GM12878 (cell line): ENCODE results near the gene APOBEC3H. TPM values are rescaled to one million over a fixed set of nuclear protein-coding genes. Genes with fewer than 3 reads are reported as not detected.
"Not testable (repeated sequence)": the region's sequence is repeated elsewhere in the genome, so short reads cannot be mapped to it uniquely, and the experiment has no call there.

Source experiments
- ATAC-seq: fragments of 200-7000 bp; cut with Tn5 transposase; 3 replicates; pipeline ENCODE4 v1.9.1; 2020; ENCODE audit warnings: mild to moderate bottlenecking, moderate library complexity
- BruUV-seq: library from RNA; stranded (reverse); fragments of 400-500 nt; replicated peaks from 2 replicates; lab custom pipeline; 2021; lab: Mats Ljungman, UMichigan
- CTCF ChIA-PET: fragments of 300-600 bp; sonication (Branson Sonifier 250); formaldehyde crosslinking; extraction: SDS; loops from one replicate; lab custom pipeline; 2021; ENCODE audit warnings: inconsistent platforms; lab: Yijun Ruan, JAX
- POLR2A ChIA-PET: fragments of 350-600 bp; formaldehyde crosslinking; extraction: SDS; loops from one replicate; lab custom pipeline; 2021; ENCODE audit warnings: inconsistent platforms; lab: Charles Lee
- RAD21 ChIA-PET: fragments of 300-600 bp; sonication (Branson Sonifier 250); formaldehyde crosslinking; loops from one replicate; lab custom pipeline; 2023; ENCODE audit warnings: antibody characterized with exemption; ENCODE audit not compliant: unreplicated experiment; lab: Charles Lee
- SMC1A ChIA-PET: fragments of 300-600 bp; sonication (Branson Sonifier 250); formaldehyde crosslinking; loops from one replicate; lab custom pipeline; 2023; ENCODE audit not compliant: unreplicated experiment, uncharacterized antibody; lab: Charles Lee
- DNase-seq: peaks from one replicate; pipeline ENCODE4 v3.0.0-alpha.2; 2011; ENCODE audit warnings: low read depth, low spot score
- FAIRE-seq: peaks from 3 replicates; lab custom pipeline; 2011; peaks lifted over from hg19 to GRCh38; lab: Jason Lieb, UNC
- H2AFZ ChIP-seq: 2 replicates; pipeline ENCODE4 v1.6.0; 2011; ENCODE audit warnings: low read depth, low read length, control low read depth; ENCODE audit not compliant: control insufficient read depth
- H3K27ac ChIP-seq: 2 replicates; pipeline ENCODE4 v1.5.1; 2011; ENCODE audit warnings: control low read depth; ENCODE audit not compliant: control insufficient read depth, insufficient read depth
- H3K27me3 ChIP-seq, 2 experiments: replicated peaks in 1 of 2; 2 replicates each; pipeline versions ENCODE4 v1.6.0 to v1.6.1; 2011; ENCODE audit warnings: low read length in 1 of 2; ENCODE audit not compliant: control insufficient read depth in 2 of 2, insufficient read depth in 2 of 2
- H3K36me3 ChIP-seq, 2 experiments: 2 replicates each; pipeline ENCODE4 v1.5.1; 2011; ENCODE audit warnings: low read length in 1 of 2; ENCODE audit not compliant: control insufficient read depth in 2 of 2, insufficient read depth in 2 of 2
- H3K4me1 ChIP-seq: 2 replicates; pipeline ENCODE4 v1.6.1; 2011; ENCODE audit warnings: mild to moderate bottlenecking, low read length, moderate library complexity, mixed read lengths; ENCODE audit not compliant: control insufficient read depth, insufficient read depth
- H3K4me2 ChIP-seq: 2 replicates; pipeline ENCODE4 v1.6.0; 2011; ENCODE audit warnings: control low read depth; ENCODE audit not compliant: control insufficient read depth, insufficient read depth
- H3K4me3 ChIP-seq: fragments of 200-600 bp; sonication (generic); 2 replicates; pipeline ENCODE4 v1.5.1; 2016
- H3K79me2 ChIP-seq: 2 replicates; pipeline ENCODE4 v1.6.0; 2011; ENCODE audit warnings: low read length; ENCODE audit not compliant: control insufficient read depth, insufficient read depth
- H3K9ac ChIP-seq: 2 replicates; pipeline ENCODE4 v1.8.0; 2011; ENCODE audit warnings: low read length, control low read depth, mixed read lengths; ENCODE audit not compliant: control insufficient read depth, insufficient read depth
- H3K9me3 ChIP-seq: replicated peaks from 3 replicates; pipeline ENCODE4 v1.5.1; 2011; ENCODE audit warnings: mild to moderate bottlenecking, low read length; ENCODE audit not compliant: control insufficient read depth, insufficient read depth
- H4K20me1 ChIP-seq: 2 replicates; pipeline ENCODE4 v1.6.0; 2011; ENCODE audit not compliant: control insufficient read depth, insufficient read depth
- DPF2 ChIP-seq: fragments of 450-650 bp; IDR thresholded peaks from 2 replicates; pipeline ENCODE4 v1.6.1; 2017; ENCODE audit warnings: mild to moderate bottlenecking
- EED ChIP-seq: sonication (generic); IDR thresholded peaks from 2 replicates; pipeline ENCODE4 v1.6.1; 2016; ENCODE audit warnings: antibody characterized with exemption, low read depth
- GATAD2B ChIP-seq: fragments of 450-650 bp; conservative IDR thresholded peaks from 2 replicates; pipeline ENCODE4 v1.6.1; 2017; ENCODE audit warnings: low read depth, mild to moderate bottlenecking, moderate library complexity
- HDGF ChIP-seq: fragments of 450-650 bp; IDR thresholded peaks from 2 replicates; pipeline ENCODE4 v1.6.1; 2016; ENCODE audit warnings: antibody characterized with exemption
- IKZF1 ChIP-seq: fragments of 450-650 bp; conservative IDR thresholded peaks from 2 replicates; pipeline ENCODE4 v1.6.1; 2017; ENCODE audit warnings: antibody characterized with exemption, mild to moderate bottlenecking
- IKZF2 ChIP-seq, 2 experiments: fragments of 450-650 bp; IDR thresholded peaks; 2 replicates each; pipeline ENCODE4 v1.6.1; 2017; ENCODE audit warnings: mild to moderate bottlenecking in 2 of 2, moderate library complexity in 2 of 2
- NKRF ChIP-seq: fragments of 450-650 bp; conservative IDR thresholded peaks from 2 replicates; pipeline ENCODE4 v1.6.1; 2017; ENCODE audit warnings: mild to moderate bottlenecking, moderate library complexity
- NR2F1 ChIP-seq: fragments of 450-650 bp; conservative IDR thresholded peaks from 2 replicates; pipeline ENCODE4 v1.6.1; 2017; ENCODE audit warnings: mild to moderate bottlenecking
- POLR2A ChIP-seq: IDR thresholded peaks from 2 replicates; pipeline ENCODE4 v1.6.1; 2011; ENCODE audit warnings: low read depth, mild to moderate bottlenecking, low read length
- ZNF687 ChIP-seq: fragments of 450-650 bp; IDR thresholded peaks from 2 replicates; pipeline ENCODE4 v1.6.1; 2017; ENCODE audit warnings: mild to moderate bottlenecking, moderate library complexity
- WGBS: methylation state at CpG from one replicate; pipeline ENCODE4 v1.1.6; 2016; ENCODE audit warnings: low lambda C conversion rate; ENCODE audit not compliant: insufficient replicate concordance, insufficient coverage; ENCODE audit errors: missing lambda C conversion rate; 5-methylcytosine and 5-hydroxymethylcytosine counted together
- in situ Hi-C: fragments of 300-500 bp; cut with MboI; formaldehyde crosslinking; loops from 9 replicates; pipeline ENCODE4 v1.14.3; 2018; ENCODE audit warnings: mixed read lengths
- intact Hi-C: fragments of 100-400 bp; cut with micrococcal nuclease; formaldehyde crosslinking; loops from one replicate; pipeline ENCODE4 v1.14.2; 2022; ENCODE audit not compliant: unreplicated experiment
- polyA plus RNA-seq, 11 experiments: library from polyadenylated mRNA; depleted of rRNA in 4 of 11; unstranded in 6 of 11; stranded (reverse) in 5 of 11; fragments of >200 nt; fragmentation: Nextera tagmentation in 4 of 11; fragmentation: Illumina TruSeq in 1 of 11; extraction: Ambion mirVana in 4 of 11; extraction: Trizol in 1 of 11; gene quantifications; 1 replicate in 1 of 11; 2 replicates in 10 of 11; pipeline versions ENCODE4 v1.2.1 to v1.2.3, GENCODE V29; 2011 to 2016; ENCODE audit warnings: inconsistent platforms in 2 of 11, missing spikeins in 2 of 11, low read depth in 1 of 11
- total RNA-seq, 4 experiments: library from RNA; depleted of rRNA in 3 of 4; stranded (reverse); fragments of >200 nt in 3 of 4; fragmentation: Illumina TruSeq in 1 of 4; extraction: Trizol in 1 of 4; gene quantifications; 2 replicates each; pipeline versions ENCODE4 v1.2.1 to v1.2.3, GENCODE V29; 2013 to 2021

APOBEC3H gene
- total and polyA plus RNA-seq, 10 of the 15 experiments (the other 5 are each of a cell fraction or from before 2014, with no cell fraction given) = 7.5 to 23.0 (median 14.8) TPM

- RAD21 ChIA-PET = interaction anchor here (1.5 to 7.0 kb wide), 3 partner anchors 10 to 38 kb away, joined by 5 to 57 read pairs (median 9); partner anchors contain the start of gene APOBEC3H
- under 1% methylated on average over 13 of the region's 17 CpGs for WGBS
- H3K4me2 ChIP-seq = peak within 1 kb of the TSS; percentile 81
- peak within 1 kb of the TSS; percentile 99 for H3K4me3 ChIP-seq
- DNase-seq, intact Hi-C loops, H3K27me3 ChIP-seq, BruUV-seq, FAIRE-seq, H2AFZ ChIP-seq, H3K36me3 ChIP-seq: not testable (repeated sequence)
- peaks cover 34% of the 10 kb centered on the region for H3K79me2 ChIP-seq
- H3K4me1 ChIP-seq = peaks cover 48% of the 10 kb centered on the region
- POLR2A ChIA-PET = interaction anchor here (1.3 to 1.7 kb wide), 4 partner anchors 9 to 17 kb away, joined by 4 to 9 read pairs (median 6); no protein-coding TSS in a partner anchor
- peak; percentile 89 for ATAC-seq
- H3K27ac ChIP-seq = peak within 1 kb of the TSS; percentile 91
- SMC1A ChIA-PET = interaction anchor here (0.6 to 5.3 kb wide), 3 partner anchors 22 to 48 kb away, joined by 3 to 44 read pairs (median 3); partner anchors contain the start of gene APOBEC3H
- TF ChIP-seq GATAD2B (0 out of 2 replicates have a peak, but pooled peaks have one; percentile 47), IKZF2 (IDR thresholded peaks at IDR 0.05) (peak in 1 of 2 experiments; percentile 30; a peak in 2 of 4 replicates), HDGF (0 out of 2 replicates have a peak, but pooled peaks have one; percentile 18), ZNF687 (peak; percentile 47; the same call in 1 of the 2 replicates), IKZF1 (0 out of 2 replicates have a peak, but pooled peaks have one; percentile 43), NR2F1 (0 out of 2 replicates have a peak, but pooled peaks have one; percentile 19), EED (0 out of 2 replicates have a peak, but pooled peaks have one; percentile 11), DPF2 (peak; percentile 19; the same call in 1 of the 2 replicates), NKRF (peak; percentile 1; the same call in 1 of the 2 replicates), POLR2A (0 out of 2 replicates have a peak, but pooled peaks have one; percentile 42)
- TF ChIP-seq, all 136 proteins: peak for 10; not testable (repeated sequence) for 126
- H3K9me3 ChIP-seq, H4K20me1 ChIP-seq, in situ Hi-C loops: not testable (repeated sequence)
- CTCF ChIA-PET = interaction anchor here (0.7 to 1.2 kb wide), 3 partner anchors 9 to 64 kb away, joined by 3 read pairs; no protein-coding TSS in a partner anchor
- H3K9ac ChIP-seq = peak within 1 kb of the TSS; percentile 89
Measured at GRCh38 chr22:39077026-39077840, 19.8 kb upstream of the APOBEC3H start, which contains the start of gene APOBEC3G. Gene APOBEC3G (plus strand): TSS chr22:39077275. CDS start chr22:39077362, 87 bp downstream.
